ENCODE results near the gene SEL1L2.

The SEL1L2 gene

DNA sequence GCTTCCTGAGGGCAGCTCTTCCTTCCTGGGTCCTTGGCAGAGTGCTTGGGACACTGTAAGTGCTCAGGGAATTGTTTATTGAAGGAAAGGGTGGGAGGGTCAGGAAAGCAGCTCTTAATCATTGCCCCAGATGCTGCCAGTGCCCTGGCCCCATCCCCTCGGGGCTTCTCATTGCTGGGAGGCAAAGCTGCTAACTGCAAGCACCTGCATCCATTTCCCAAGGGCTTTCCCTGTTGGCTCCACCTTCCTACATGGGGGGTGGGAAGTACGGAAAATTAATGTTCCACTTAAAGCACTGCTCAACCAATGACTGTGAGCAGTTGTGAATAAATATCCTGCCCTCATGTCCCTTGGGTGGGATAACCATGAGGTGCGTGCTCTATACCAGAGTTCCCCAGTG is 149.2 kb downstream of the SEL1L2 start:
- H3K56ac ChIP-seq (ENCODE audit: low read length): no peak overlapping the region

DNA sequence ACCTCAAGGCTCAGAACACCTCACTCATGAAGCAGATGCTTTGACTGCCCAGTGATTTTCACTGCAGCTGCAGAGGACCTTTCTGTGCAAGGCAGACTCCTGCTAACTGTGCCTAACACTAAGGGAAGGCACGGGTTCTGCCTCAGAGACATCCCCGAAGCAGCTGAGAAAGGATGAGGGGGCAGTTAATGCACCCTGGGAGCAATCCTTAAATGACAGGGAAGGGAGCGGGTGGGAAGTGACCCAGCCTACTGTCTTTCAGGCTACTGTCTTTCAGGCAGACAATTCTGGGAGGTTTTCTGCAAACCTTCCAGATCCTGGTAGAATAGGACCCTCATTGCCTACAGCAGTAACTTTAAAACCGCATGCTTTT is 150.3 kb downstream of the SEL1L2 start:
- H4K8ac ChIP-seq (ENCODE audit: low read depth, low read length): no peak overlapping the region
- no peak overlapping the region for H3K4me2 ChIP-seq (ENCODE audit: low read length)
- no peak overlapping the region for H3K4me3 ChIP-seq (ENCODE audit: low read length)
- no CpG with 5 or more reads among the region's 4 CpGs for WGBS (ENCODE audit: extremely low coverage, insufficient coverage, low lambda C conversion rate)
- H2BK5ac ChIP-seq (ENCODE audit: low read length): no peak overlapping the region
- no peak for DNase-seq
- H3K27me3 ChIP-seq (ENCODE audit: insufficient read depth, low read length, poor library complexity): no peaks in the 10 kb centered on the region
- no peak overlapping the region for H2AK5ac ChIP-seq (ENCODE audit: low read length)
- H2BK120ac ChIP-seq (ENCODE audit: low read depth, low read length): no peak overlapping the region
- no peak overlapping the region for H3K18ac ChIP-seq (ENCODE audit: low read length)
- H3K36me3 ChIP-seq (ENCODE audit: control insufficient read depth, insufficient read depth, low read length): no peaks in the 10 kb centered on the region
- H4K5ac ChIP-seq (ENCODE audit: low read length): no peak overlapping the region
- no peak overlapping the region for H3K56ac ChIP-seq (ENCODE audit: low read length)
- H3K4ac ChIP-seq (ENCODE audit: low read depth, low read length): no peak overlapping the region
- no peaks in the 10 kb centered on the region for H3K79me1 ChIP-seq (ENCODE audit: low read length)
- no peak overlapping the region for H3K9ac ChIP-seq (ENCODE audit: low read length)
- no peak overlapping the region for H2BK15ac ChIP-seq (replicated peaks; ENCODE audit: low read depth)
- no peaks in the 10 kb centered on the region for H3K4me1 ChIP-seq (ENCODE audit: control insufficient read depth, low read depth, low read length)
- no peaks in the 10 kb centered on the region for H3K79me2 ChIP-seq (ENCODE audit: control insufficient read depth, insufficient read depth, low read length)
- no peak overlapping the region for H3K27ac ChIP-seq (ENCODE audit: low read depth, low read length)
- H3K23ac ChIP-seq (ENCODE audit: low read length): no peak overlapping the region

More for the DNA sequence above, 149.2 kb downstream of the SEL1L2 start:
- Histone ChIP-seq H3K79me1 (ENCODE audit: low read length) (no peaks in the 10 kb centered on the region), H3K79me2 (ENCODE audit: control insufficient read depth, insufficient read depth, low read length) (no peaks in the 10 kb centered on the region), H2AK5ac (ENCODE audit: low read length) (no peak overlapping the region), H4K8ac (ENCODE audit: low read depth, low read length) (no peak overlapping the region), H3K4ac (ENCODE audit: low read depth, low read length) (no peak overlapping the region), H3K27ac (ENCODE audit: low read depth, low read length) (no peak overlapping the region), H3K4me2 (ENCODE audit: low read length) (no peak overlapping the region), H3K36me3 (ENCODE audit: control insufficient read depth, insufficient read depth, low read length) (no peaks in the 10 kb centered on the region), H3K4me1 (ENCODE audit: control insufficient read depth, low read depth, low read length) (no peaks in the 10 kb centered on the region), H3K9ac (ENCODE audit: low read length) (no peak overlapping the region), H2BK5ac (ENCODE audit: low read length) (no peak overlapping the region), H2BK15ac (replicated peaks; ENCODE audit: low read depth) (no peak overlapping the region), H3K18ac (ENCODE audit: low read length) (no peak overlapping the region), H3K4me3 (ENCODE audit: low read length) (no peak overlapping the region), H2BK120ac (ENCODE audit: low read depth, low read length) (no peak overlapping the region), H3K27me3 (ENCODE audit: insufficient read depth, low read length, poor library complexity) (no peaks in the 10 kb centered on the region), H4K5ac (ENCODE audit: low read length) (no peak overlapping the region), H3K23ac (ENCODE audit: low read length) (no peak overlapping the region)
- no peak for DNase-seq
- WGBS (ENCODE audit: extremely low coverage, insufficient coverage, low lambda C conversion rate): no CpG with 5 or more reads among the region's 3 CpGs

DNA sequence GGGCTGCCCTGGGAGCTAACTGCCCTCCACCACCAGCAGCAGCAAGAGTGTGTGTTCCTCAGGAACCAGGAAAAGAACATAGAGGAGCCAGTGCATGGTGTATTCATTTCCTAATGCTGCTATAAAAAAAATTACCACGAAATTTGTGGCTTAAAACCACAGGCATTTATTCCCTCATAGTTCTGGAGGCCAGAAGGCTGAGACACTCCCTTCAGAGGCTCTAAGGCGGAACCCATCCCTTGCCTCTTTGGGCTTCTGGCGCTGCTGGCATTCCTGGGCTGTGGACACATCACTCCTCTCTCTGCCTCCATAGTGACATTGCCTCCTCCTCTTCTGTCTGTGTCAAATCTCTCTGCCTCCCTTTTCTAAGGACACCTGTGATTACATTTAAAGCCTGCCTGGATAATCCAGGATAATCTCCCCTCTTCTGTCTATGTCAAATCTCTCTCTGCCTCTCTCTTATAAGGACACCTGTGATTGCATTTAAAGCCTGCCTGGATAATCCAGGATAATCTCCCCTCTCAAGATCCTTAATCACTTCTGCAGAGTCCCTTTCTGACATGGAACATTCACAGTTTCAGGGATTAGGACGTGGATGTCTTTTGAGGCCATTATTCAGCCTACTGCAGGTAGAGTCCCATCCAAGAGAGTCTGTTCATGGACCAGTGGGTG is 150.9 kb downstream of the SEL1L2 start:
- H3K79me2 ChIP-seq (ENCODE audit: control insufficient read depth, insufficient read depth, low read length): no peaks in the 10 kb centered on the region
- H3K18ac ChIP-seq (ENCODE audit: low read length): no peak overlapping the region
- H2BK15ac ChIP-seq (replicated peaks; ENCODE audit: low read depth): no peak overlapping the region
- no peak for DNase-seq
- H4K8ac ChIP-seq (ENCODE audit: low read depth, low read length): no peak overlapping the region
- no peak overlapping the region for H3K9ac ChIP-seq (ENCODE audit: low read length)
- H3K36me3 ChIP-seq (ENCODE audit: control insufficient read depth, insufficient read depth, low read length): no peaks in the 10 kb centered on the region
- no peak overlapping the region for H2AK5ac ChIP-seq (ENCODE audit: low read length)
- no peak overlapping the region for H3K23ac ChIP-seq (ENCODE audit: low read length)
- no peaks in the 10 kb centered on the region for H3K27me3 ChIP-seq (ENCODE audit: insufficient read depth, low read length, poor library complexity)
- H3K4me3 ChIP-seq (ENCODE audit: low read length): no peak overlapping the region
- H3K4me1 ChIP-seq (ENCODE audit: control insufficient read depth, low read depth, low read length): no peaks in the 10 kb centered on the region
- WGBS (ENCODE audit: extremely low coverage, insufficient coverage, low lambda C conversion rate): no CpG with 5 or more reads among the region's 4 CpGs
- H4K5ac ChIP-seq (ENCODE audit: low read length): no peak overlapping the region
- no peak overlapping the region for H3K4ac ChIP-seq (ENCODE audit: low read depth, low read length)
- H3K27ac ChIP-seq (ENCODE audit: low read depth, low read length): no peak overlapping the region
- no peak overlapping the region for H3K56ac ChIP-seq (ENCODE audit: low read length)
- H2BK5ac ChIP-seq (ENCODE audit: low read length): no peak overlapping the region
- no peaks in the 10 kb centered on the region for H3K79me1 ChIP-seq (ENCODE audit: low read length)
- H2BK120ac ChIP-seq (ENCODE audit: low read depth, low read length): no peak overlapping the region
- no peak overlapping the region for H3K4me2 ChIP-seq (ENCODE audit: low read length)

DNA sequence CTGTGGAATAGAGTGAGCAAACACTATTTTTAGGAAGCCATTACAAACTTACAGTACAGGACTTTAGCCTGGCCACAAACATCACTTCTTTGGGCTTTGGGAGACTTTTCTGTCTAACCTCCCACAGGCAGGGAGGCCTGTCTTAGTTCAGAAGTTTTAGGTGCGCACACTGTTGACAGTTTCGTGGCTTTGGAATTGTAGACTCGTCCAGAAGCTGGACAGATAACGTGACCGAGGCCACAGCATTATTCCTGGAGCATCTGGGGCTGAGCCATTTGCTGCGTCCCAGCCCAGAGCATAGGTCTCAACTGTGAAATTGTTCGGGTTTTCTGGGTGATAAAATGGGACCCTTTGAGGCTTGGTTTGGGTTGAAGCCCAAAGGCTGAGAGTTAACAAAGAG is 151.8 kb downstream of the SEL1L2 start:
- no peaks in the 10 kb centered on the region for H3K4me1 ChIP-seq (ENCODE audit: control insufficient read depth, low read depth, low read length)
- no peaks in the 10 kb centered on the region for H3K79me2 ChIP-seq (ENCODE audit: control insufficient read depth, insufficient read depth, low read length)
- H2BK120ac ChIP-seq (ENCODE audit: low read depth, low read length): no peak overlapping the region
- H3K56ac ChIP-seq (ENCODE audit: low read length): no peak overlapping the region
- no peak overlapping the region for H3K4ac ChIP-seq (ENCODE audit: low read depth, low read length)
- H2BK5ac ChIP-seq (ENCODE audit: low read length): no peak overlapping the region
- no peak overlapping the region for H3K4me3 ChIP-seq (ENCODE audit: low read length)
- no peak overlapping the region for H4K5ac ChIP-seq (ENCODE audit: low read length)
- H3K18ac ChIP-seq (ENCODE audit: low read length): no peak overlapping the region
- H3K4me2 ChIP-seq (ENCODE audit: low read length): no peak overlapping the region
- H3K36me3 ChIP-seq (ENCODE audit: control insufficient read depth, insufficient read depth, low read length): no peaks in the 10 kb centered on the region
- no peak overlapping the region for H4K8ac ChIP-seq (ENCODE audit: low read depth, low read length)
- no peak overlapping the region for H2AK5ac ChIP-seq (ENCODE audit: low read length)
- no peak overlapping the region for H2BK15ac ChIP-seq (replicated peaks; ENCODE audit: low read depth)
- no CpG with 5 or more reads among the region's 7 CpGs for WGBS (ENCODE audit: extremely low coverage, insufficient coverage, low lambda C conversion rate)
- no peak overlapping the region for H3K27ac ChIP-seq (ENCODE audit: low read depth, low read length)
- no peaks in the 10 kb centered on the region for H3K79me1 ChIP-seq (ENCODE audit: low read length)
- no peak for DNase-seq
- no peak overlapping the region for H3K9ac ChIP-seq (ENCODE audit: low read length)
- H3K27me3 ChIP-seq (ENCODE audit: insufficient read depth, low read length, poor library complexity): no peaks in the 10 kb centered on the region
- H3K23ac ChIP-seq (ENCODE audit: low read length): no peak overlapping the region

DNA sequence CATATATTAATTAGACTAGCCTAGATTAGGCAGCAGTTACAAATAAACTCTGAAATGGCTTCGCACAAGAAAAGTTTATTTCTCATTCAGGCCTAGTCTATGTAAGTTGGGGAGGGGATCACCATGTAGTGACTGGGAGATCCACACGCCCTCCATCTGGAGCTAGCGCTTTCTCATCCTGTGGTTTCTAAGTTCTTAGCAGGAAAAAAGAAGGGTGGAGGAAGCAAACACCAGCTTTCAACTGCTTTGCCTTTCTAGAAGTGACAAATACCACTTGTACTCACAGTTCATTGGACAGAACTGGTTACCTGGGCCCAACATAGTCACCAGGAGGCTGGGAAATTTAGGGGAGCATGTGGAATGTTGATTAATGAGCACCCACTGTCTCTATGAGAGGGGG is 158.9 kb downstream of the SEL1L2 start:
- H3K79me2 ChIP-seq (ENCODE audit: control insufficient read depth, insufficient read depth, low read length): no peaks in the 10 kb centered on the region
- DNase-seq: no peak
- no peak overlapping the region for H3K9ac ChIP-seq (ENCODE audit: low read length)
- H3K36me3 ChIP-seq (ENCODE audit: control insufficient read depth, insufficient read depth, low read length): no peaks in the 10 kb centered on the region
- no peak overlapping the region for H3K23ac ChIP-seq (ENCODE audit: low read length)
- no CpG with 5 or more reads among the region's 3 CpGs for WGBS (ENCODE audit: extremely low coverage, insufficient coverage, low lambda C conversion rate)
- no peak overlapping the region for H2BK15ac ChIP-seq (replicated peaks; ENCODE audit: low read depth)
- no peaks in the 10 kb centered on the region for H3K79me1 ChIP-seq (ENCODE audit: low read length)
- no peak overlapping the region for H3K4me3 ChIP-seq (ENCODE audit: low read length)
- no peak overlapping the region for H4K8ac ChIP-seq (ENCODE audit: low read depth, low read length)
- H3K56ac ChIP-seq (ENCODE audit: low read length): no peak overlapping the region
- H3K27me3 ChIP-seq (ENCODE audit: insufficient read depth, low read length, poor library complexity): no peaks in the 10 kb centered on the region
- no peaks in the 10 kb centered on the region for H3K4me1 ChIP-seq (ENCODE audit: control insufficient read depth, low read depth, low read length)
- no peak overlapping the region for H3K18ac ChIP-seq (ENCODE audit: low read length)
- H2BK5ac ChIP-seq (ENCODE audit: low read length): no peak overlapping the region
- no peak overlapping the region for H3K27ac ChIP-seq (ENCODE audit: low read depth, low read length)
- H2AK5ac ChIP-seq (ENCODE audit: low read length): no peak overlapping the region
- no peak overlapping the region for H4K5ac ChIP-seq (ENCODE audit: low read length)
- H2BK120ac ChIP-seq (ENCODE audit: low read depth, low read length): no peak overlapping the region
- no peak overlapping the region for H3K4ac ChIP-seq (ENCODE audit: low read depth, low read length)
- no peak overlapping the region for H3K4me2 ChIP-seq (ENCODE audit: low read length)

DNA sequence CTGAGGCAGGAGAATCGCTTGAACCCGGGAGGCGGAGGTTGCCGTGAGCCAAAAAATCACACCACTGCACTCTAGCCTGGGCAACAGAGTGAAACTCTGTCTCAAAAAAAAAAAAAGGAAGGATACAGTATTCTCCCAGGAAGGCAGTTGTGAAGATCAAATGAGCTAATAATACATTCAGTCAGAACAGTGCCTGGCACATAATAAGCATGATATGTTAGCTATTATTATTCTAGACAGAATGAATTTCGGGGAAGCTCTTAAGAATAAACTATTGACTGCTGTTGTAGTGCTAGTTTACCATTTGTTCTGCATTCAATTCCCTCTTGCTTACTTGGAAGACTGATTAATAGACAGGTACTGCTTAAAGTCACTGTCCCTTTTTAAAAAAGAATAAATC is 164.9 kb downstream of the SEL1L2 start:
- H4K5ac ChIP-seq (ENCODE audit: low read length): no peak overlapping the region
- H3K4me2 ChIP-seq (ENCODE audit: low read length): no peak overlapping the region
- no peak overlapping the region for H2AK5ac ChIP-seq (ENCODE audit: low read length)
- no peak overlapping the region for H3K9ac ChIP-seq (ENCODE audit: low read length)
- H3K23ac ChIP-seq (ENCODE audit: low read length): no peak overlapping the region
- no peaks in the 10 kb centered on the region for H3K4me1 ChIP-seq (ENCODE audit: control insufficient read depth, low read depth, low read length)
- no peak overlapping the region for H2BK15ac ChIP-seq (replicated peaks; ENCODE audit: low read depth)
- no peak overlapping the region for H3K27ac ChIP-seq (ENCODE audit: low read depth, low read length)
- DNase-seq: no peak
- no peaks in the 10 kb centered on the region for H3K79me2 ChIP-seq (ENCODE audit: control insufficient read depth, insufficient read depth, low read length)
- H3K4ac ChIP-seq (ENCODE audit: low read depth, low read length): no peak overlapping the region
- no peaks in the 10 kb centered on the region for H3K79me1 ChIP-seq (ENCODE audit: low read length)
- no CpG with 5 or more reads among the region's 5 CpGs for WGBS (ENCODE audit: extremely low coverage, insufficient coverage, low lambda C conversion rate)
- no peak overlapping the region for H3K18ac ChIP-seq (ENCODE audit: low read length)
- no peak overlapping the region for H2BK5ac ChIP-seq (ENCODE audit: low read length)
- H2BK120ac ChIP-seq (ENCODE audit: low read depth, low read length): no peak overlapping the region
- H4K8ac ChIP-seq (ENCODE audit: low read depth, low read length): no peak overlapping the region
- no peak overlapping the region for H3K4me3 ChIP-seq (ENCODE audit: low read length)
- no peak overlapping the region for H3K56ac ChIP-seq (ENCODE audit: low read length)
- H3K27me3 ChIP-seq (ENCODE audit: insufficient read depth, low read length, poor library complexity): no peaks in the 10 kb centered on the region
- H3K36me3 ChIP-seq (ENCODE audit: control insufficient read depth, insufficient read depth, low read length): no peaks in the 10 kb centered on the region
